HG03039 (cell line): ENCODE measurements around the gene HOXC4.
"Not testable (repeated sequence)": the region's sequence is repeated elsewhere in the genome, so short reads cannot be mapped to it uniquely, and the experiment has no call there.

Experiments
- ATAC-seq: cut with Tn5 transposase; IDR thresholded peaks from one replicate; pipeline ENCODE4 v1.9.1; 2021; ENCODE audit warnings: mild to moderate bottlenecking, moderate library complexity; ENCODE audit not compliant: unreplicated experiment

The HOXC4 gene

DNA sequence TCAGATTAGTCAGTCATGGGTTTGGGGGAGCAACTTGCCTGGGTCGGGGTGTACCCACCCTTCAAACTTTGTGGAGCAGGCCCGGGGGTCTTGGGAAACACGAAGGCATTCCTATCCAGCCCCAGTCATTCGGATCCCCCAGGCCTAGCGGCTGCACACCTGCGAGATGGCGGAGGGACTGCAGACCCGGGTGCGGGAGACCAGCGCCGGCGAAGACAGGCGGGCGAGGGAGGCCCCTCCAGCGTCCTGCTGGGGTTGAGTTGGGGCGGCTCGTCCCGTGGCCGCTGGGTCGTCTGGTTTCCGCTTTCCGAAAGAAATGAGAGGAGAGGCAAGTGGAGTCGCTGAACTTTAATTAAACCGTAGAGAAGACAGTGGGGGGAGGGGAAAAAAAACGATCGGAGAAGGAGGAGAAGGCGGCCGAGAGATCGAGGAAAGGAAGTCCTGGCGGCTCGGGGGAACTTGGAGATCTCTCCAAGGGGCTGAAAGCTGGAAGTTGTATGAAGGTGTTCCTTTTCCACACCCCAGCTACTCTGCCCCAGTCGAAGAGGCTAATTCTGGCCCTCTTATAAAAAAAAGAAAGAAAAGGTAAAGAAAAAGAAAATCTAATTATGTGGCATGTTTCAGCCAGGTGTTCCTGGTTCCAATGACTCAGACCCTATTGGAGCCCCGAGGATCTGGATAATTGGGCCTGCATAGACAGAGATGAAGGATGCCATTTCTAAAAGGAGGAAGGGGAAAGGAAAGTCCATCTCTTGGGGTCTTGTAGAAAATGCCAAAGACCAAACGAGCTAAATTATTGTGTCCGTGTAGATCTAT, 28.2 kb downstream of the HOXC4 start:
- not testable (repeated sequence) for ATAC-seq

DNA sequence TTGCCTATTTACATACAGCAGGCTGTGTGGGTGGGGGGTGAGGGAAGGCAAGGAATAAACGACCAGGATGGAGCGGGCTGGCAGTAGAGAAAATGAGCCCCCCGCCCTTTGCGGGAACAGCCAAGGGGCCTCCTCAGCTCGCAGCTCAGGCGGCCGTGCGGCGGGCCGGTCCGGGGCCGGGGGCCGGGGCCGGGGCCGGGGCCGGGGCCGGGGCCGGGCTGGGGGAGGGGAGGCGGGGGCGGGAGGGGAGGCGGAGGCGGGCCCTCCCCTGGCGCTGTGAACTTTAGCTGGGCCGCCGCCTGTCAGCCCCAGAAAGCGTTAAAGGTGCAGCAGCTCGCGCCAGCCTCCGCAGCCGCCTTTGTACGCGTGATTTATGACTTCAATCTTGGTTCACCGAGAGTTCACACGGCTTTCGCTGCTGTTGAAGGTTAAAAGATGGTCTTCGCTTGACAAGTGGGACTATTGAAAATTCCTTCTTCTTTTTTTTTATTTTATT, 28.8 kb downstream of the HOXC4 start:
- no peak for ATAC-seq

- ATAC-seq, result not testable (repeated sequence)
These were observed 34.4 kb downstream of the HOXC4 start for GRCh38 chr12:54088011-54088410.

GRCh38 chr12:54089465-54089864, 35.8 kb downstream of the HOXC4 start:
- ATAC-seq, result not testable (repeated sequence)

DNA sequence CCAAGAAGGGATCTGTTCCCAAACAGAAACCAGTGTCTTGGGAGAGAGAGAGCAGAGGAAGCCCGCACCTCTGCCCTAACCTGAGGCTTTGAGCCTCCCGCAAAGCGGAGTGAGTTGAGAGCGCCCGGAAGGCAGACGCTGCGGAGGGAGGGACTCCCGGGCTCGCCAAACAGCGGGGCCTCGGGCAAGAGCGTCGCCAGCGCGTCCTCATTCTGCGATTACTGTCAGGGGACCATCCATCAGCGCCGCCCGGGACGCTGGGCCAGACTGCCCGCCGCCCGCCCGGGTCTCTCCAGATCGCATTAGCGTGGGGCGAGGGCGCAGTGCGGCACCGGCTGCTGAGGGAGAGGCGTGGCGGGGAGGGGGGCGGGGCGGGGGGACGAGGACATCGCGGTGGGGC, 36.7 kb downstream of the HOXC4 start:
- ATAC-seq, result not testable (repeated sequence)

DNA sequence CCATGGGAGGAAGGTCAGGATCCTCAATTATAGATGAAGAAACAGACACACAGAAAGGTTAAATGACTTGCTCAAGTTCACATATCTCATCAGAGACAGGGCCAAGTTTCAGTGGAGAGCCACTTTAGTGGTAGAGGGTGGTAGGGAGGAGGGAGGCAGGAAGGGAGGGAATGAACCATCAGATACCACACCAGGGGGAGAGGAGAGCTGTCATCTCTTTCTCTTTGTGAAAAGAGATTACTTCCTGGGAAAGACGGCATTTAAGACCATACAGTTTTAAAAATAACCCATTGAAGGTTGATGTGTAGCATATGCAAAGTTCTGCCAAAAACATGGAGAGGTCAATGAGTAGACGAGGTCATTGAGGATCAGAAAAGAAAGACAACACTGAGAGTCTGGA, 39.3 kb downstream of the HOXC4 start:
- ATAC-seq, result not testable (repeated sequence)

- not testable (repeated sequence) for ATAC-seq
These were observed 42.3 kb downstream of the HOXC4 start for GRCh38 chr12:54095928-54096327.

DNA sequence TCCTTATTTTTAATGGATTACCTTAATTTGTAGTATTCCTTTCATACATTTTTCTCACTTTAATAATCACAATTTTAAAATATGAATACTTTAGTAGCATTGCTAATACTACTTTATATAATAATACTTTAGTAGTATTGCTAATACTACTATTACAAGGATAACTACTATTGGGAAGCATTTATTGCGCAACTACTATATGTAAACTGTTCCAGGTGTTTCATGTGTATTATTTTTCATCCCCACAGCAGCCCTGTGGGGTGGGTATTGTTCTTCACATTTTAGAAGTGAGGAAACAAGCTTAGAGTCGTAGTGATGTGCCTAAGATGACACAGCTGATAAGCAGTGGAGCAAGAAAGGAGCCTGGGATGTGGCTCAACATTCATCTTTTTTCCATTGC, 45.0 kb downstream of the HOXC4 start:
- ATAC-seq, result not testable (repeated sequence)

GRCh38 chr12:54100588-54100987, 47.0 kb downstream of the HOXC4 start:
- not testable (repeated sequence) for ATAC-seq

DNA sequence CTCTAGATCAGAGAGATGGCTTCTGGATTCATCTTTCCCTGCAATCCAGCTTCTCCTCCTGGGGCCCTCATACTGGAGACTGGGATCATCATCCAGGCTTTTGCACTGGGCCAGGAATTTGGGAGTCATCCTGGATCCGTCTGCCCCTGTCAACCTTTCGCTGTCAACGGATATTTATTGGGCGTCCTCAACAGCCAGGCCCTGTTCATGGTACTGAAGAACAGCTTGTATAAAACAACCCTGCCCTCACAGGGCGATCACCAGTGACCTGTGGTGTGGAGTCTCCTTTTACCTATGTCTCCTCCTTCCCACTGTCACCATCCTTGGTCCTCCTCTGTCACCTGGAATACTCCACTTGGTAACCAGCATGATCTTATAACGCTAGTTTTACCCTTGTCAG, 48.6 kb downstream of the HOXC4 start:
- not testable (repeated sequence) for ATAC-seq

DNA sequence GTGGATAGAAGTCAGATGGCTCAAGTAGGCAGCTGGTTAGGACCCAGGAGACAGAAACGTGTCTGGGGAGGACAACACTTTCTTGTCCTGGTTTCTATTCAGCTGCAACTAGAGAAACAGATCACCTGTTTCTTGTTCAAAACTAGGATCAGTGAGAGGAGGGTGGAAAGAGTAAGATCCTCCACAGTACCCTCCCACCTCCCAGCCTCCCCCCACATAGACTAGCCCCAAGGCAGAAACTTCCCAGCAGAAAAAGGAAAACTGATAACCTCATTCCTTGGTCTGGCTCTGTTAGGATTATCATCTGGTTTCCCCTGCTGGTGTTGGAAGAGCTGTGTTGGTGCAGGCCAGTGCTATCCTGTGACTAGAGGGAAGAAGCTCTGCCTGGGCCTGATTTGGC, 50.2 kb downstream of the HOXC4 start:
- not testable (repeated sequence) for ATAC-seq
